SU-DHL-6 (cell line): ENCODE results near the gene CR1.
"Not testable (repeated sequence)": the region's sequence is repeated elsewhere in the genome, so short reads cannot be mapped to it uniquely, and the experiment has no call there.

Experiments
- H2AFZ ChIP-seq: fragments of 200-600 bp; sonication (generic); 2 replicates; pipeline ENCODE4 v1.6.1; 2014; ENCODE audit warnings: low read depth, mild to moderate bottlenecking, moderate library complexity, mixed read lengths, antibody characterized with exemption, low read length; ENCODE audit not compliant: severe bottlenecking
- H3F3A ChIP-seq: fragments of 200-600 bp; shearing (Covaris generic); 2 replicates; pipeline ENCODE4 v1.6.0; 2016; ENCODE audit warnings: antibody characterized with exemption, mild to moderate bottlenecking; ENCODE audit not compliant: insufficient read depth
- H3K27ac ChIP-seq: fragments of 200-600 bp; sonication (generic); 2 replicates; pipeline ENCODE4 v1.5.1; 2016; ENCODE audit warnings: low read depth, mild to moderate bottlenecking, low read length, moderate library complexity, mixed read lengths
- H3K27me3 ChIP-seq: fragments of 200-600 bp; sonication (generic), shearing (Covaris generic); 2 replicates; pipeline ENCODE4 v1.6.0; 2014; ENCODE audit warnings: mild to moderate bottlenecking, low read length
- H3K36me3 ChIP-seq: fragments of 200-600 bp; sonication (generic); 2 replicates; pipeline ENCODE4 v1.6.1; 2014; ENCODE audit warnings: mild to moderate bottlenecking, low read length, mixed read lengths
- H3K4me2 ChIP-seq: fragments of 300-600, 200-600 bp; shearing (Covaris generic), sonication (generic); 2 replicates; pipeline ENCODE4 v1.6.0; 2014; ENCODE audit warnings: low read length, low read depth, mild to moderate bottlenecking; ENCODE audit not compliant: poor library complexity, severe bottlenecking
- H3K4me3 ChIP-seq: fragments of 200-600 bp; sonication (generic); 2 replicates; pipeline ENCODE4 v1.5.1; 2014; ENCODE audit warnings: antibody characterized with exemption, low read length, mild to moderate bottlenecking, mixed read lengths; ENCODE audit not compliant: insufficient read depth, poor library complexity, severe bottlenecking
- H3K79me2 ChIP-seq: fragments of 200-600 bp; sonication (generic); 2 replicates; pipeline ENCODE4 v1.6.1; 2014; ENCODE audit warnings: mild to moderate bottlenecking, low read length, moderate library complexity; ENCODE audit not compliant: insufficient read depth
- H3K9ac ChIP-seq: fragments of 200-600 bp; sonication (generic); 2 replicates; pipeline ENCODE4 v1.7.0; 2014; ENCODE audit warnings: mild to moderate bottlenecking, low read length
- H3K9me2 ChIP-seq: fragments of 200-600 bp; sonication (generic); replicated peaks from 2 replicates; pipeline ENCODE4 v1.6.1; 2014; ENCODE audit warnings: low read length; ENCODE audit not compliant: insufficient read depth
- H3K9me3 ChIP-seq: fragments of 200-600 bp; sonication (generic); 2 replicates; pipeline ENCODE4 v1.6.1; 2014; ENCODE audit warnings: low read length, mixed read lengths; ENCODE audit not compliant: insufficient read depth
- H4K20me1 ChIP-seq: fragments of 200-600 bp; sonication (generic); 2 replicates; pipeline ENCODE4 v1.6.1; 2014; ENCODE audit warnings: low read depth, mild to moderate bottlenecking, antibody characterized with exemption, low read length, moderate library complexity, mixed read lengths
- EZH2phosphoT487 ChIP-seq: fragments of 200-600 bp; sonication (generic), shearing (Covaris generic); conservative IDR thresholded peaks from 2 replicates; pipeline ENCODE4 v1.6.1; 2018; ENCODE audit warnings: mild to moderate bottlenecking, antibody characterized with exemption, low read length, moderate library complexity, mixed read lengths
- TF ChIP-seq, protein P1 (sequence below): fragments of 200-600 bp; sonication (generic); IDR thresholded peaks from one replicate; pipeline ENCODE4 v1.5.1; 2017; ENCODE audit warnings: antibody characterized with exemption, mild to moderate bottlenecking, low read length, moderate library complexity; ENCODE audit not compliant: insufficient read depth, poor library complexity, severe bottlenecking

Gene CR1

DNA sequence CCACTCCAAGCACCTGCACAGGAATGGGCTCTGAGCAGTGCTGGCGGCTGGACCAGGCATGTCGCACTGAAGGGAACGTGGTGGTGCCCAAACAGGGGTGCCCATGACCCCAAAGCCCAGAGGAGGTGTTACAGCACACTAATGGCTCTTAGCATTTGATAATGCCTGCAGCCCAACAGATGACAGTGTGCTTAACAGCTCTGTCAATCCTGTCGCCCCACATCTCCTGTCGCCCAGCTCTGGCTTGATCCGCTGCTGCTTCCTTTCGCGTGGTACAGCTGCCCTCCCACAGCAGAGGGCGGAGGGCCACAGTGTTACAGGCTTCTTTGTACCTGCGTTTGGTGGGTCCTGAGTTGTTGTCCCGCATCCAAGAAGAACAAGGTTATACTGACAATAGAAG lies 116.8 kb downstream of the CR1 start:
- H3K27me3 ChIP-seq = no peaks in the 10 kb centered on the region
- H3K9me2 ChIP-seq = no peaks in the 10 kb centered on the region
- no peak overlapping the region for H3K27ac ChIP-seq
- no peaks in the 10 kb centered on the region for H3F3A ChIP-seq
- H3K4me2 ChIP-seq = no peak overlapping the region
- no peak overlapping the region for H3K4me3 ChIP-seq
- H4K20me1 ChIP-seq = no peaks in the 10 kb centered on the region
- H3K36me3 ChIP-seq = no peaks in the 10 kb centered on the region
- H3K9ac ChIP-seq = no peak overlapping the region
- no peaks in the 10 kb centered on the region for H3K79me2 ChIP-seq
- no peak for TF ChIP-seq EZH2phosphoT487
- TF ChIP-seq, protein P1, sequence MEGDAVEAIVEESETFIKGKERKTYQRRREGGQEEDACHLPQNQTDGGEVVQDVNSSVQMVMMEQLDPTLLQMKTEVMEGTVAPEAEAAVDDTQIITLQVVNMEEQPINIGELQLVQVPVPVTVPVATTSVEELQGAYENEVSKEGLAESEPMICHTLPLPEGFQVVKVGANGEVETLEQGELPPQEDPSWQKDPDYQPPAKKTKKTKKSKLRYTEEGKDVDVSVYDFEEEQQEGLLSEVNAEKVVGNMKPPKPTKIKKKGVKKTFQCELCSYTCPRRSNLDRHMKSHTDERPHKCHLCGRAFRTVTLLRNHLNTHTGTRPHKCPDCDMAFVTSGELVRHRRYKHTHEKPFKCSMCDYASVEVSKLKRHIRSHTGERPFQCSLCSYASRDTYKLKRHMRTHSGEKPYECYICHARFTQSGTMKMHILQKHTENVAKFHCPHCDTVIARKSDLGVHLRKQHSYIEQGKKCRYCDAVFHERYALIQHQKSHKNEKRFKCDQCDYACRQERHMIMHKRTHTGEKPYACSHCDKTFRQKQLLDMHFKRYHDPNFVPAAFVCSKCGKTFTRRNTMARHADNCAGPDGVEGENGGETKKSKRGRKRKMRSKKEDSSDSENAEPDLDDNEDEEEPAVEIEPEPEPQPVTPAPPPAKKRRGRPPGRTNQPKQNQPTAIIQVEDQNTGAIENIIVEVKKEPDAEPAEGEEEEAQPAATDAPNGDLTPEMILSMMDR = no peak
- H3K9me3 ChIP-seq = 0 out of 2 replicates have a peak, but pooled peaks cover 5% of the 10 kb centered on the region
- no peak overlapping the region for H2AFZ ChIP-seq

DNA sequence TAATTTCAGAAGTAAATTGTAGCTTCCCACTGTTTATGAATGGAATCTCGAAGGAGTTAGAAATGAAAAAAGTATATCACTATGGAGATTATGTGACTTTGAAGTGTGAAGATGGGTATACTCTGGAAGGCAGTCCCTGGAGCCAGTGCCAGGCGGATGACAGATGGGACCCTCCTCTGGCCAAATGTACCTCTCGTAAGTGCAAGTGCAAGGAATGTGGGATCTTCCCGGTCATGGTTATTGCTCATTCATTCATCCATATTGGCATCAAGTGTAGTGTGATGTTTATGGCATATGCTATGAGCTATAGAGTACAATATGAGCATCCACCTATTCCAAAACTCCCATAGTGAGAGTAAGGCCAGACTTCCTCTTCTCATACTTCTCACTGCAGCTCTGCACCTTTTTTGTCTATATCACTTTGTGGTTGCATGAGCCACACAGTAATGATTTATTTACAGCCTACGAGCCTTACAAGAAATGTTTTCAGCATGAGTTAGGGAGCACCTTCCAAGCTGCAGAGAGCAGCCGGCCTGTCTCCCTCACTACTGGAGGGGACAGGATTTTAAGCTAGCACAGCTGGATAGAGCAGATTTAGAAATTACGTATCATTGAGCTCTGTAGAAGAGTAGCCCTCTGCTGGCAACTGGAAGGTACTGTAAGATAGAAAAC lies 124.0 kb downstream of the CR1 start:
- H3K9me3 ChIP-seq = no peaks in the 10 kb centered on the region
- H3K4me3 ChIP-seq = no peak overlapping the region
- H3K9me2 ChIP-seq = no peaks in the 10 kb centered on the region
- H3K36me3 ChIP-seq = no peaks in the 10 kb centered on the region
- H4K20me1 ChIP-seq = no peaks in the 10 kb centered on the region
- H3K79me2 ChIP-seq = no peaks in the 10 kb centered on the region
- no peaks in the 10 kb centered on the region for H3K27me3 ChIP-seq
- H3K27ac ChIP-seq = no peak overlapping the region
- no peak overlapping the region for H3K9ac ChIP-seq
- no peak for TF ChIP-seq EZH2phosphoT487
- TF ChIP-seq, protein P1 = peak; percentile 45
- no peak overlapping the region for H2AFZ ChIP-seq
- H3K4me2 ChIP-seq = no peak overlapping the region
- no peaks in the 10 kb centered on the region for H3F3A ChIP-seq

DNA sequence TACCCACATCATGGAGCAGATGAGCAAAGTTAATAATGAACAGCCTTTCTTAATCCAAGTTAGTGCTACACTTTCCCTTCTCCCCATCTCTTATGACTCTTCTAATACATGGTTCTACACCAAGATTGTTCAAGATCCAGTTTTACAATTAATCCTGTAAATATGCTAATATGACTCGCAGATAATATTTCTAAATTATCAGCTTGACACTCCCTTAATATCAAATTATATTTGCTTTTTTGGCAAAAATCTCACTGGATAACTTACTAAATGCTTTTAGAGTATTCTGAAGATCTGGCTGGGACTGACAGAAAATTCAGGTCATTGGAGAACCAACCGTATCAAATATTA lies 124.6 kb downstream of the CR1 start:
- no peaks in the 10 kb centered on the region for H3K27me3 ChIP-seq
- H3K9me2 ChIP-seq = no peaks in the 10 kb centered on the region
- H3F3A ChIP-seq = no peaks in the 10 kb centered on the region
- H3K36me3 ChIP-seq = no peaks in the 10 kb centered on the region
- no peak overlapping the region for H3K9ac ChIP-seq
- TF ChIP-seq EZH2phosphoT487 = no peak
- TF ChIP-seq, protein P1 = no peak
- no peak overlapping the region for H3K4me3 ChIP-seq
- H4K20me1 ChIP-seq = no peaks in the 10 kb centered on the region
- H3K4me2 ChIP-seq = no peak overlapping the region
- no peaks in the 10 kb centered on the region for H3K9me3 ChIP-seq
- no peaks in the 10 kb centered on the region for H3K79me2 ChIP-seq
- no peak overlapping the region for H2AFZ ChIP-seq
- H3K27ac ChIP-seq = no peak overlapping the region

DNA sequence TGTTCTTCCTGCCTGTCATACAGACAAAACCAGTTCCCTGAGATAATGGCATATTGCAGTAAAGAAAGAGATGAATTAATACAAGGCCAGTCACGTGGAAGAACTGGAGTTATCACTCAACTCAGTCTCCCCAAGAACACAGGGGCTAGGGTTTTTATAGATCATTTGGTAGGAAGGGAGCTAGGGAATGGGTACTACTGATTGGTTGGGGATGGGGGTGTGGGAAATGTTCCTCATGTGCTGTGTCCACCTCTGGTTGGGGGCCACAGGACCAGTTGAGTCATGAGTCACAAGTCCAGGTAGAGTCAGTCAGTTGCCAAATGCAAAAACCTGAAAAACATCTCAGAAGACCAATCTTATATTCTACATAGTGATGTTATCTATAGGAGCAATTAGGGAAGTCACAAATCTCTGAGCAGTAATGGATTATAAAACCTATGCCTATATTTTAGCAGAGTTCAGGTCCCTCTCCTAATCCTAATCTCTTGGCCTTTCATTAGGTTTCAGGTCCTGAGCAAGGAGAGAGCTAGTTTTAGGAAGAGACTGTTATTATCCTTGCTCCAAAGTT lies 129.6 kb downstream of the CR1 start:
- H4K20me1 ChIP-seq, H3K27ac ChIP-seq, H3K4me2 ChIP-seq, H3K27me3 ChIP-seq, H3K9me3 ChIP-seq, H3K9ac ChIP-seq, H2AFZ ChIP-seq, H3K9me2 ChIP-seq, H3F3A ChIP-seq, H3K36me3 ChIP-seq, H3K79me2 ChIP-seq, H3K4me3 ChIP-seq: not testable (repeated sequence)
